Amniotic stem cell (primary cell): Measurements from ENCODE around the gene KIF2A.
"Not testable (repeated sequence)": the region's sequence is repeated elsewhere in the genome, so short reads cannot be mapped to it uniquely, and the experiment has no call there.

Experiments used
- DNase-seq: peaks from one replicate; lab custom pipeline; 2025; lab: John Stamatoyannopoulos, UW

KIF2A gene

DNA sequence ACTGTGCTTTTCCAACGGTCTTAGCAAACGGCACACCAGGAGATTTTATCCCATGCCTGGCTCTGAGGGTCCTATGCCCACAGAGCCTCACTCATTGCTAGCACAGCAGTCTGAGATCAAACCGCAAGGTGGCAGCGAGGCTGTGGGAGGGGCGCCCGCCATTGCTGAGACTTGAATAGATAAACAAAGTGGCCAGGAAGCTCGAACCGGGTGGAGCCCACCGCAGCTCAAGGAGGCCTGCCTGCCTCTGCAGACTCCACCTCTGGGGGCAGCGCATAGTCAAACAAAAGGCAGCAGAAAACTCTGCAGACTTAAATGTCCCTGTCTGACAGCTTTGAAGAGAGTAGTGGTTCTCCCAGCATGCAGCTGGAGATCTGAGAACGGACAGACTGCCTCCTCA is 14.2 kb upstream of the KIF2A start:
- DNase-seq: not testable (repeated sequence)

DNA sequence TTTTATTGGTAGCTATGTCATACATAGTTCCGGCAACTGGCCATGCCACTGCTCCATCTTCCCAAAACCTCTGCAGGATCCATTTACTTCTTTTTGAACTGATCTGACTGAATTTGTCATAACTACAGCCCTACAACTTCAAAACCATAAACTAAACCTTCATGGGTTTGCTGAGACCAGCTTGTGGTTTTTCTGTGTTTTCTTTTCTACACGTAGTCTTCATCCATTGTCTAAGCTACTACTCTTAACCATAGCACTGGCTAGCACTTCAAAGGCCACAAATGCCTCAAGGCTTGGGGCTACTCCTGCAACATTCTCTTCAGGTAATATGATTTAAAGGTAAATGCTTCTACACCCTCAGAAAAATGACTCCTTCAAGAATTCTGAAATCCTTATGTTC is 9.0 kb upstream of the KIF2A start:
- no peak for DNase-seq

- DNase-seq: no peak
Measured at GRCh38 chr5:62298118-62298517, 7.9 kb upstream of the KIF2A start.

DNA sequence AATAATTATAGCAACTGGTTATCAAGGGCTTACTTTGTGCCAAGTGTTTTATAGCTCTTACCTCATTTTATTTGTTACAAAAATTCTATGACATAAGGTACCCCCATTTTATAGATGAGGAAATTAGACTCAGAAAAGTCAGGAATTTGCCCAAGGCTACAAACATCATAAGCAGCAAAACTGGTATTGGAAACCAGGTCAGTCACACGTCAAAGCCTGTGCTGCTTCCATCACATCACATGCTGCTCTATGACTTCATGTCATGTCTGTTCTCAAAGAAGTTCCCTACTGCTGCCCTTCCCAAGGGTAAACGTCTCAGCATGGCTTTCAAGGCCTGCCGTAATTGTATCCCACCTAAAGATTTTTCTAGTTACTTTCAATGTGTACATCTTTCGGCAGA is 6.9 kb upstream of the KIF2A start:
- DNase-seq: no peak

DNA sequence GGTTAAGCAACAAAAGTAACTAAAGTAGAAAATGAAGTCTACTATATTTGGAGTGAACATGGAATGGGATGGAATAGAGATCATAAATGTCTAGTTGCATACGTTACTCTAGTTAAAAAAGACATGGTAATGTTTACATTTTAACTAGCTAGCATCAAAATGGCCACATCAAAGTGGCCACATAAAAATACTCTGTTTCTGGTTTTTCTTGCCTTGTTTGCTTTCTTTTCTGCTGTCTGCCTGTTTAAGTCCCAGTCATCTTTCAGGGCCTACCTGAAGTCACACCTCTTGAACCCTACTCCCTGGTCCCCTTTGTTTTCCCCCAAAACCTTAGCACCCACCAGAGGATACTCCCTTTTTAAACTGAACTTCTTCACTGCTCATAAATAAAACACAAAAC is 6.4 kb upstream of the KIF2A start:
- DNase-seq: no peak

GRCh38 chr5:62305358-62305714 is 670 bp upstream of the KIF2A start:
- no peak for DNase-seq

GRCh38 chr5:62306323-62306895 is 403 bp downstream of the KIF2A start:
- DNase-seq: no peak

- no peak for DNase-seq
Measured at GRCh38 chr5:62306896-62307689, 1.1 kb downstream of the KIF2A start.

- no peak for DNase-seq
Measured at GRCh38 chr5:62308439-62308838, 2.4 kb downstream of the KIF2A start.

- DNase-seq: no peak
Measured at GRCh38 chr5:62309107-62309506, 3.1 kb downstream of the KIF2A start.

- DNase-seq: no peak
Measured at GRCh38 chr5:62310426-62311143, 4.6 kb downstream of the KIF2A start.

GRCh38 chr5:62312036-62312435 is 6.0 kb downstream of the KIF2A start:
- DNase-seq: no peak

DNA sequence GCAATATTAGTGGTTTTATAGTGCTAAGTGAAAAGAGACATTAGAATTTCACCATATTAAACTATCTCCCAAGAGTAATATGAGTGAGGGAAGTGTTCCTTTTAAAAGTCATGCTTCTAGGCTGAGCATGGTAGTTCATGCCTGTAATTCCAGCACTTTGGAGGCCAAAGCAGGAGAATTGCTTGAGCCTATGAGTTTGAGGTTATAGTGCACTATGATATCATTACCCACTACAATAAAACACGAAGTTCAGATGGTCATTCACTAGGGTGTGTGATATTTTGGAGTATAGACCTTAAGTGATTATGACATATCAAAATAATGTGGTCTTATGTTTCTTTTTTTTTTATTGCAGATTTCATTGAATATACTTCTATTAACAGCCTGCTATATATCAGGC is 6.7 kb downstream of the KIF2A start:
- DNase-seq: no peak

- DNase-seq: no peak
Measured at GRCh38 chr5:62314213-62314830, 8.3 kb downstream of the KIF2A start.

GRCh38 chr5:62315376-62316175 is 9.6 kb downstream of the KIF2A start:
- DNase-seq: no peak

- no peak for DNase-seq
Measured at GRCh38 chr5:62316176-62316502, 10.1 kb downstream of the KIF2A start.

DNA sequence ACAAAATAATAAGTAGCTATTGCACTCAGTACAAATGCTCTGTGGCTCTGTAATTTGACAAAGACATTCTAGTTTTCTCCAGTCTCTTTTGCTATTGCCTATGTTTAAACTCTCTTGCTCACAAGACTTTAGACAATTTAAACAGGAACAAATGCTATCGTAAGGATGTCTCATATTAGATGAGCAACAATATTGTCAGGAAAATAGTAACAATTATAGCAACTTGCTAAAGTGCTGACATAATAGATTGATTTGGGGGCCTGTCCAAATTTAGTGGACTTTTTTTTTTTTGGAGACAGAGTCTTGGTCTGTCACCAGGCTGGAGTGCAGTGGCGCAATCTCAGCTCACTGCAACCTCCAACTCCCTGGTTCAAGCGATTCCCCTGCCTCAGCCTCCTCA is 11.8 kb downstream of the KIF2A start:
- no peak for DNase-seq

- no peak for DNase-seq
Measured at GRCh38 chr5:62322484-62322883, 16.5 kb downstream of the KIF2A start.

DNA sequence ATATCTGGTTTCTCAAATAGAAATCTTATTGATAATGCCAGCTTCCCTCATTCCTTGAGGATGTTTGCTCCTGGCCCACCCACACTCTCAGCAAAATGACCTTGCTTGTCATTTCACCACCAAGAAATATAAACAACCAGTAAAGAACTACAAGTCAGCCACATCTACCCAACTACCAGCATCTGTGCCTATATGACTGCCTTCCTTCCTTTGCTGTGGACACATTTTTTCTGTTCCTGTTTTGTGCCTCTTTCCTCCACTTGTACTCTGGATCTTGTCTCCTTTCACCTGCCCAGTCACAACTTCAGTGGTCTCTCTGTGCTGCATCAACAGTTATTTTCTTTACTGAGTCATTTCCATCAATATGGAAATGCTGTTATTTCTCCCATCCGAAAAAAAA is 20.3 kb downstream of the KIF2A start:
- no peak for DNase-seq

DNA sequence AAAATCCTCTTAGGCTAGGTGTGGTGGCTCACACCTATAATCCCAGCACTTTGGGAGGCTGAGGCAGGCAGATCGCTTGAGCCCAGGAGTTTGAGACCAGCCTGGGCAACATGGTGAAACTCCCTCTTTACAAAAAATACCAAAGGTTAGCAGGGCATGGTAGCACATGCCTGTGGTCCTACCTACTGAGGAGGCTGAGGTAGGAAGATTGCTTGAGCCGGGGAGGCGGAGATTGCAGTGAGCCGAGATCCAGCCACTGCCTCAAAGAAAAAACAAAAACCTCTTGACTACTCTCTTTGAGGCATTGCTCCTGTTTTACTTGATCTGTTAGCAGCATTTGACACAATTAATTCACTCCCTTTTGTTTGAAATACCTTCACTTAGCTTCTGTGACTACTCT is 20.7 kb downstream of the KIF2A start:
- no peak for DNase-seq

DNA sequence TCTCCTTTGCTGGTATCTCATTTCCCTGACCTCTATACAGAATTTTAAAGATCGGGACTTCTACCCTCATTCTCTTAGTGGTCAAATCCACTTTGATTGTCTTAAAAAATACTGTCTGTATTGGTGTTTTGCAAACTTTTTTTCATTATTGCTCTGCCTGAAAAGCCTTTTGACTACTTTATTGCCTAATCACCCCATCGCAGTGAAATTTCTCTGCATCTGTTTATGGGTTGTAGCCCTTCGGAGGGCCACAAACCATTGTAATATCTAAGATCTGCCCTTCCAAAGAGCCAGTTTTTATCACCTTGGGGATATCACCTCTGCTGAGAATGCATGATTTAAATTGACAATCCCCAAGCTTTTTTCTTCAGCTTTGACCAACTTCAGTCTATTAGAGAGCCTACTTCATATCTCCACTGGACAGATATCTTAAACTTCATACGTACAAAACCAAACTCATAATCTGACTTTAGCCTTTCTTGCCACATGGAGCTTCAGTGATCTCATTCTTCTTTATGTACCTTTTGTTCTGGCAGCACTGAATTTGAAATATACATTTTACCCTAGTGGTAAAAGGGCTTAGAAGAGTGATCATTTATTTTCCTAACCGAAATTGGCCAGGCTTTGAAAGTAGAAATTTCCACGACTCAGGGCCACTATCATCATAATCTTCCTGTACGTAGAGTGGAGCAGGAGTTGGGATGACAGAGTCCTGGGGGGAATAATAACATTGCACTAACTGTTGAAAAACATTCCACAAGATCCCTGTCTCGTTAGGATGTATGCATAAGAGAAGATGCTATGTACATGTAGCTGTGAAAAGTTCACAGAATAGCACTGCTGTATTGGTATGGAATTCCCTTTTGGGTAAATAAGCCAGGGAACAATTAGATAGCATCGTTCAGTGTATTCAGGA is 21.4 kb downstream of the KIF2A start:
- no peak for DNase-seq
